Mesenchymal stem cell (in vitro differentiated cells and primary cell): Measurements from ENCODE around the gene ZNF521.

ENCODE experiments used
- DNase-seq: peaks from one replicate; pipeline ENCODE4 v3.0.0-alpha.2; 2013
- H2AFZ ChIP-seq: one replicate; pipeline ENCODE4 v1.6.1; 2013; ENCODE audit warnings: low read depth, mild to moderate bottlenecking, control low read depth, inconsistent platforms, low read length, moderate library complexity
- H2AK5ac ChIP-seq: 2 replicates; pipeline ENCODE4 v1.6.1; 2013; ENCODE audit warnings: low read length, moderate library complexity, mild to moderate bottlenecking, inconsistent platforms; ENCODE audit not compliant: severe bottlenecking
- H2BK120ac ChIP-seq: one replicate; pipeline ENCODE4 v1.6.1; 2013; ENCODE audit warnings: low read depth, mild to moderate bottlenecking, inconsistent platforms, low read length, moderate library complexity
- H2BK12ac ChIP-seq, 2 experiments: one replicate each; pipeline ENCODE4 v1.6.1; 2013; ENCODE audit warnings: inconsistent platforms in 2 of 2, low read length in 2 of 2, mild to moderate bottlenecking in 2 of 2, moderate library complexity in 2 of 2, control low read depth in 1 of 2
- H2BK15ac ChIP-seq: one replicate; pipeline ENCODE4 v1.6.1; 2013; ENCODE audit warnings: mild to moderate bottlenecking, low read depth, inconsistent platforms; ENCODE audit not compliant: poor library complexity, severe bottlenecking
- H2BK5ac ChIP-seq: 2 replicates; pipeline ENCODE4 v1.6.1; 2013; ENCODE audit warnings: low read depth, mild to moderate bottlenecking, low read length, control low read depth, inconsistent platforms; ENCODE audit not compliant: poor library complexity, severe bottlenecking
- H3K14ac ChIP-seq, 2 experiments: one replicate each; pipeline ENCODE4 v1.6.1; 2013; ENCODE audit warnings: inconsistent platforms in 2 of 2, low read length in 2 of 2, control low read depth in 1 of 2, mild to moderate bottlenecking in 1 of 2, moderate library complexity in 1 of 2
- H3K18ac ChIP-seq, 2 experiments: one replicate each; pipeline ENCODE4 v1.6.1; 2013; ENCODE audit warnings: inconsistent platforms in 2 of 2, low read length in 2 of 2, control low read depth in 1 of 2, low read depth in 1 of 2, mild to moderate bottlenecking in 1 of 2
- H3K23ac ChIP-seq, 2 experiments: one replicate each; pipeline ENCODE4 v1.6.1; 2013; ENCODE audit warnings: inconsistent platforms in 2 of 2, low read length in 2 of 2, mild to moderate bottlenecking in 2 of 2, moderate library complexity in 2 of 2, control low read depth in 1 of 2
- H3K27ac ChIP-seq: 2 replicates; pipeline ENCODE4 v1.5.1; 2013; ENCODE audit warnings: mild to moderate bottlenecking, moderate library complexity, low read length, control low read depth, inconsistent platforms; ENCODE audit not compliant: poor library complexity, severe bottlenecking
- H3K27me3 ChIP-seq, 2 experiments: 2 replicates each; pipeline versions ENCODE4 v1.6.1 to v1.7.0; 2013; ENCODE audit warnings: low read length in 2 of 2, mild to moderate bottlenecking in 2 of 2, moderate library complexity in 2 of 2, control low read depth in 1 of 2, inconsistent platforms in 1 of 2; ENCODE audit not compliant: control insufficient read depth in 1 of 2, insufficient read depth in 1 of 2
- H3K36me3 ChIP-seq, 2 experiments: 2 replicates each; pipeline versions ENCODE4 v1.6.1 to v1.7.0; 2013; ENCODE audit warnings: low read length in 2 of 2, control low read depth in 1 of 2, inconsistent platforms in 1 of 2, low read depth in 1 of 2, mild to moderate bottlenecking in 1 of 2; ENCODE audit not compliant: insufficient read depth in 2 of 2, control insufficient read depth in 1 of 2
- H3K4ac ChIP-seq, 2 experiments: one replicate each; pipeline ENCODE4 v1.6.1; 2013; ENCODE audit warnings: inconsistent platforms in 2 of 2, low read length in 2 of 2, mild to moderate bottlenecking in 2 of 2, moderate library complexity in 2 of 2, control low read depth in 1 of 2, low read depth in 1 of 2
- H3K4me1 ChIP-seq: 2 replicates; pipeline ENCODE4 v1.6.1; 2013; ENCODE audit warnings: low read depth, low read length, control low read depth; ENCODE audit not compliant: control insufficient read depth, insufficient read depth
- H3K4me2 ChIP-seq: 2 replicates; pipeline ENCODE4 v1.6.1; 2013; ENCODE audit warnings: low read length, mild to moderate bottlenecking, inconsistent platforms; ENCODE audit not compliant: poor library complexity, severe bottlenecking
- H3K4me3 ChIP-seq, 2 experiments: 2 replicates each; pipeline versions ENCODE4 v1.5.1 to v1.7.0; 2013; ENCODE audit warnings: low read length in 2 of 2, mild to moderate bottlenecking in 2 of 2, control low read depth in 1 of 2, low read depth in 1 of 2; ENCODE audit not compliant: insufficient read depth in 1 of 2
- H3K79me1 ChIP-seq: replicated peaks from 2 replicates; pipeline ENCODE4 v1.6.1; 2013; ENCODE audit warnings: mild to moderate bottlenecking, control low read depth, low read length, inconsistent platforms; ENCODE audit not compliant: poor library complexity, severe bottlenecking
- H3K9ac ChIP-seq: 2 replicates; pipeline ENCODE4 v1.7.0; 2013; ENCODE audit warnings: mild to moderate bottlenecking, low read length, moderate library complexity
- H3K9me3 ChIP-seq: 2 replicates; pipeline ENCODE4 v1.7.0; 2013; ENCODE audit warnings: mild to moderate bottlenecking, low read length; ENCODE audit not compliant: control insufficient read depth
- H4K8ac ChIP-seq: one replicate; pipeline ENCODE4 v1.6.1; 2013; ENCODE audit warnings: inconsistent platforms, mild to moderate bottlenecking, low read length, moderate library complexity
- H4K91ac ChIP-seq: one replicate; pipeline ENCODE4 v1.6.1; 2013; ENCODE audit warnings: mild to moderate bottlenecking, low read length, inconsistent platforms
- WGBS: methylation state at CpG from one replicate; pipeline ENCODE4 v1.1.7; 2013; ENCODE audit warnings: mixed read lengths; 5-methylcytosine and 5-hydroxymethylcytosine counted together

Gene ZNF521

GRCh38 chr18:25291150-25291549 lies 60.8 kb downstream of the ZNF521 start:
- Histone ChIP-seq H2BK120ac (no peak overlapping the region), H3K4me2 (no peak overlapping the region), H3K4me1 (no peaks in the 10 kb centered on the region), H2BK5ac (no peak overlapping the region), H3K14ac (no peak overlapping the region), H3K9ac (no peak overlapping the region), H2BK12ac (no peak overlapping the region), H3K36me3 (peaks cover 0 to 3% of the 10 kb centered on the region in 2 experiments), H3K79me1 (peaks cover 15% of the 10 kb centered on the region), H3K9me3 (no peaks in the 10 kb centered on the region), H3K27me3 (no peaks in the 10 kb centered on the region), H2BK15ac (no peak overlapping the region), H3K18ac (no peak overlapping the region), H3K4ac (no peak overlapping the region), H2AK5ac (no peak overlapping the region), H3K23ac (no peak overlapping the region), H3K27ac (no peak overlapping the region), H4K91ac (no peak overlapping the region), H3K4me3 (no peak overlapping the region), H4K8ac (no peak overlapping the region), H2AFZ (no peak overlapping the region)
- 100% methylated on average over 3 of the region's 3 CpGs for WGBS
- DNase-seq, result no peak

DNA sequence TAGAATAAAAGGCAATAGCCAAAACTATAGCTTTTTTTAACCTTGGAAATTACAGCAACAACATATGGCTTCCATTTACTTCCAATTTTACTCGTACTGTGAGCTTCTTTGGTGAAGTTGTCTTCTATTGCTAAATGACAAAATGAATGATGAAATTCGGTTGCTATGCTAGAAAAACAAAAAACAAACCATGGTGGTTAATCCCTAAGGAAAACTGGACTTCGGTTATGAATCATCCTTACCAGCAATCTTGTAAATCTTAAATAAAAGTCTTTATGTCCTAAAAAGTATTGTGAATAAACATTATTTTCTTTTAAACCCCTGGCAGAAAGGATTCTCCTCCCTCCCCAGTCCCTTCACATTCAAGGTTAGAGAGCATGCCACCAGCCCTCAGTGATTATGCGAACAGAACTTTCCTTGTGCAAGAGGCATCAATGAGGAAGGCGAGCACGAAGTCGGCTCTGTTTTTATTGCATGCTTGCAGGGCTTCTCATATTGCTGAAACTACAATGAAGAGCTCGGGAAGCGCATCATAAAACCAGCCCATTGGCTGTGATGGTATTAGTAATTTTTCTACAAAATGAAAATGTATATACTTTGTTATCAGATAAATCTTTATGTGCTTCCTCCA lies 62.9 kb downstream of the ZNF521 start:
- H3K9me3 ChIP-seq, result no peaks in the 10 kb centered on the region
- DNase-seq, result peak; percentile 98
- no peaks in the 10 kb centered on the region for H3K36me3 ChIP-seq
- H3K79me1 ChIP-seq, result peaks cover 23% of the 10 kb centered on the region
- H2BK5ac ChIP-seq, result no peak overlapping the region
- no peak overlapping the region for H3K18ac ChIP-seq
- H3K4ac ChIP-seq, result no peak overlapping the region
- no peak overlapping the region for H2BK15ac ChIP-seq
- no peak overlapping the region for H3K4me2 ChIP-seq
- H4K8ac ChIP-seq, result no peak overlapping the region
- H3K23ac ChIP-seq, result no peak overlapping the region
- H3K14ac ChIP-seq, result no peak overlapping the region
- H3K27ac ChIP-seq, result peak overlapping the region; percentile 41
- H3K4me3 ChIP-seq, result peak overlapping the region in 1 of 2 experiments; percentile 47
- peaks cover 2% of the 10 kb centered on the region for H3K4me1 ChIP-seq
- 10% methylated on average over 4 of the region's 9 CpGs for WGBS
- H2AK5ac ChIP-seq, result no peak overlapping the region
- H4K91ac ChIP-seq, result no peak overlapping the region
- H3K27me3 ChIP-seq, result no peaks in the 10 kb centered on the region
- no peak overlapping the region for H2BK120ac ChIP-seq
- H2AFZ ChIP-seq, result no peak overlapping the region
- peak overlapping the region; percentile 91 for H3K9ac ChIP-seq
- H2BK12ac ChIP-seq, result no peak overlapping the region

GRCh38 chr18:25288340-25288938 lies 63.5 kb downstream of the ZNF521 start:
- no peak overlapping the region for H2BK15ac ChIP-seq
- peak overlapping the region; percentile 91 for H3K9ac ChIP-seq
- peak overlapping the region in 1 of 2 experiments; percentile 45 for H3K4me3 ChIP-seq
- no peak overlapping the region for H2BK5ac ChIP-seq
- no peaks in the 10 kb centered on the region for H3K9me3 ChIP-seq
- H2BK120ac ChIP-seq, result no peak overlapping the region
- 70% methylated on average over 4 of the region's 4 CpGs for WGBS
- peak overlapping the region; percentile 40 to 50 for H2BK12ac ChIP-seq
- no peak overlapping the region for H2AK5ac ChIP-seq
- H4K91ac ChIP-seq, result no peak overlapping the region
- no peak overlapping the region for H3K4ac ChIP-seq
- H3K27ac ChIP-seq, result peak overlapping the region; percentile 39
- H3K14ac ChIP-seq, result no peak overlapping the region
- no peak overlapping the region for H4K8ac ChIP-seq
- no peak overlapping the region for H2AFZ ChIP-seq
- no peaks in the 10 kb centered on the region for H3K27me3 ChIP-seq
- peaks cover 26% of the 10 kb centered on the region for H3K79me1 ChIP-seq
- no peak overlapping the region for H3K23ac ChIP-seq
- peaks cover 2% of the 10 kb centered on the region for H3K4me1 ChIP-seq
- H3K36me3 ChIP-seq, result no peaks in the 10 kb centered on the region
- no peak overlapping the region for H3K4me2 ChIP-seq
- H3K18ac ChIP-seq, result no peak overlapping the region
- no peak for DNase-seq

GRCh38 chr18:25287106-25287505 lies 64.9 kb downstream of the ZNF521 start:
- no peak overlapping the region for H2BK12ac ChIP-seq
- no peak overlapping the region for H3K4ac ChIP-seq
- H3K36me3 ChIP-seq, result no peaks in the 10 kb centered on the region
- H2BK120ac ChIP-seq, result no peak overlapping the region
- no peak overlapping the region for H2AFZ ChIP-seq
- H3K9me3 ChIP-seq, result no peaks in the 10 kb centered on the region
- peak overlapping the region; percentile 91 for H3K9ac ChIP-seq
- H3K27ac ChIP-seq, result no peak overlapping the region
- no peak overlapping the region for H2BK15ac ChIP-seq
- no peak overlapping the region for H4K91ac ChIP-seq
- H3K4me3 ChIP-seq, result peak overlapping the region in 1 of 2 experiments; percentile 45
- 74% methylated on average over 3 of the region's 9 CpGs for WGBS
- H3K27me3 ChIP-seq, result no peaks in the 10 kb centered on the region
- no peak overlapping the region for H4K8ac ChIP-seq
- peaks cover 31% of the 10 kb centered on the region for H3K79me1 ChIP-seq
- no peak overlapping the region for H2AK5ac ChIP-seq
- H3K4me2 ChIP-seq, result no peak overlapping the region
- H3K14ac ChIP-seq, result no peak overlapping the region
- H3K23ac ChIP-seq, result no peak overlapping the region
- no peak overlapping the region for H3K18ac ChIP-seq
- no peak for DNase-seq
- H3K4me1 ChIP-seq, result peaks cover 4% of the 10 kb centered on the region
- no peak overlapping the region for H2BK5ac ChIP-seq
